GM23248 (cell line): ENCODE measurements around the gene KIF1A. TPM values are rescaled to one million over a fixed set of nuclear protein-coding genes. Genes with fewer than 3 reads are reported as not detected.

Source experiments
- DNase-seq: peaks from one replicate; pipeline ENCODE4 v3.0.0-alpha.2; 2015
- H2AFZ ChIP-seq: fragments of 200-600 bp; sonication (generic); 2 replicates; pipeline ENCODE4 v1.6.1; 2016; ENCODE audit warnings: antibody characterized with exemption
- H3F3A ChIP-seq: fragments of 200-600 bp; sonication (generic); 2 replicates; pipeline ENCODE4 v1.6.1; 2016; ENCODE audit warnings: mild to moderate bottlenecking, antibody characterized with exemption, mixed run types; ENCODE audit not compliant: insufficient read depth
- H3K27ac ChIP-seq: fragments of 200-600 bp; sonication (generic); 2 replicates; pipeline ENCODE4 v1.5.1; 2016; ENCODE audit warnings: mild to moderate bottlenecking
- H3K27me3 ChIP-seq: fragments of 200-600 bp; sonication (generic); replicated peaks from 2 replicates; pipeline ENCODE4 v1.6.1; 2016; ENCODE audit warnings: mild to moderate bottlenecking; ENCODE audit not compliant: insufficient read depth
- H3K36me3 ChIP-seq: fragments of 200-600 bp; sonication (generic); 2 replicates; pipeline ENCODE4 v1.6.1; 2016; ENCODE audit warnings: low read depth, mild to moderate bottlenecking
- H3K4me1 ChIP-seq: fragments of 200-600 bp; sonication (generic); 2 replicates; pipeline ENCODE4 v1.6.1; 2016; ENCODE audit warnings: mild to moderate bottlenecking; ENCODE audit not compliant: insufficient read depth
- H3K4me2 ChIP-seq: fragments of 200-600 bp; sonication (generic); one replicate; pipeline ENCODE4 v1.6.1; 2016; ENCODE audit warnings: mild to moderate bottlenecking; ENCODE audit not compliant: unreplicated experiment
- H3K4me3 ChIP-seq: fragments of 200-600 bp; sonication (generic); 2 replicates; pipeline ENCODE4 v1.5.1; 2016; ENCODE audit warnings: mild to moderate bottlenecking
- H3K79me2 ChIP-seq: fragments of 200-600 bp; sonication (generic); 2 replicates; pipeline ENCODE4 v1.6.1; 2016; ENCODE audit warnings: mild to moderate bottlenecking; ENCODE audit not compliant: insufficient read depth
- H3K9ac ChIP-seq: fragments of 200-600 bp; sonication (generic); 2 replicates; pipeline ENCODE4 v1.6.1; 2016; ENCODE audit warnings: mild to moderate bottlenecking
- H3K9me2 ChIP-seq: fragments of 200-600 bp; sonication (generic); 2 replicates; pipeline ENCODE4 v1.6.1; 2016; ENCODE audit warnings: mixed run types, mild to moderate bottlenecking, moderate library complexity; ENCODE audit not compliant: insufficient read depth
- H3K9me3 ChIP-seq: fragments of 200-600 bp; sonication (generic); one replicate; pipeline ENCODE4 v1.6.1; 2017; ENCODE audit warnings: low read depth
- H4K20me1 ChIP-seq: fragments of 200-600 bp; sonication (generic); 2 replicates; pipeline ENCODE4 v1.6.0; 2016; ENCODE audit not compliant: insufficient read depth
- EZH2 ChIP-seq: fragments of 200-600 bp; sonication (generic); IDR thresholded peaks from 2 replicates; pipeline ENCODE4 v1.6.1; 2018; ENCODE audit warnings: antibody characterized with exemption, mild to moderate bottlenecking; ENCODE audit not compliant: insufficient read depth, poor library complexity, severe bottlenecking
- EZH2phosphoT487 ChIP-seq: fragments of 200-600 bp; sonication (generic); IDR thresholded peaks from 2 replicates; pipeline ENCODE4 v1.6.1; 2018; ENCODE audit warnings: antibody characterized with exemption, moderate library complexity, mild to moderate bottlenecking, low read depth; ENCODE audit not compliant: insufficient read depth
- WGBS, 2 experiments: methylation state at CpG; one replicate each; pipeline ENCODE4 v1.1.6; 2015 to 2017; ENCODE audit warnings: low lambda C conversion rate in 2 of 2, low coverage in 1 of 2; ENCODE audit errors: missing lambda C conversion rate in 2 of 2; 5-methylcytosine and 5-hydroxymethylcytosine counted together
- in situ Hi-C: fragments of 300-500 bp; cut with MboI; formaldehyde crosslinking; loops from 2 replicates; pipeline ENCODE4 v1.15.0; 2020
- polyA plus RNA-seq: library from polyadenylated mRNA; unstranded; fragments of >200 nt; fragmentation: Nextera tagmentation; extraction: Ambion mirVana; gene quantifications from 2 replicates; pipeline ENCODE4 v1.2.1, GENCODE V29; 2016
- total RNA-seq: library from RNA; depleted of rRNA; stranded (reverse); fragments of >200 nt; shearing (Covaris generic); gene quantifications from 2 replicates; pipeline ENCODE4 v1.2.3, GENCODE V29; 2014

KIF1A gene
- total and polyA plus RNA-seq, 2 experiments from 2014 or later: under 0.01 to 0.05 TPM

GRCh38 chr2:240736281-240737250 lies 83.5 kb downstream of the KIF1A start:
- Histone ChIP-seq H2AFZ (no peak overlapping the region), H3K4me2 (no peak overlapping the region), H3K9me2 (no peaks in the 10 kb centered on the region), H3K27ac (no peak overlapping the region), H3K9me3 (no peaks in the 10 kb centered on the region), H3K79me2 (no peaks in the 10 kb centered on the region), H3K4me1 (no peaks in the 10 kb centered on the region), H3K9ac (no peak overlapping the region), H3K36me3 (no peaks in the 10 kb centered on the region), H3K27me3 (peaks cover 3% of the 10 kb centered on the region; the same call in 1 of the 2 replicates), H3F3A (no peaks in the 10 kb centered on the region), H3K4me3 (no peak overlapping the region), H4K20me1 (no peaks in the 10 kb centered on the region)
- in situ Hi-C loops: no loop called here
- no peak for TF ChIP-seq EZH2
- TF ChIP-seq EZH2phosphoT487: no peak
- no peak for DNase-seq
- WGBS, 2 experiments: 71 to 75% methylated on average over 29 to 35 of the region's 35 CpGs

GRCh38 chr2:240735476-240735875 lies 84.5 kb downstream of the KIF1A start:
- Histone ChIP-seq H3F3A (no peaks in the 10 kb centered on the region), H3K4me1 (no peaks in the 10 kb centered on the region), H3K27ac (no peak overlapping the region), H3K36me3 (no peaks in the 10 kb centered on the region), H3K4me2 (no peak overlapping the region), H4K20me1 (no peaks in the 10 kb centered on the region), H3K79me2 (no peaks in the 10 kb centered on the region), H3K9me3 (no peaks in the 10 kb centered on the region), H2AFZ (no peak overlapping the region), H3K9me2 (no peaks in the 10 kb centered on the region), H3K4me3 (no peak overlapping the region), H3K9ac (no peak overlapping the region), H3K27me3 (peaks cover 9% of the 10 kb centered on the region; the same call in 1 of the 2 replicates)
- TF ChIP-seq EZH2phosphoT487 (no peak), EZH2 (no peak)
- WGBS, 2 experiments: 61 to 62% methylated on average over 4 to 10 of the region's 10 CpGs
- no peak for DNase-seq
- in situ Hi-C loops: no loop called here

GRCh38 chr2:240734756-240735155 lies 85.3 kb downstream of the KIF1A start:
- no peaks in the 10 kb centered on the region for H3K4me1 ChIP-seq
- no peaks in the 10 kb centered on the region for H4K20me1 ChIP-seq
- no peak overlapping the region for H2AFZ ChIP-seq
- DNase-seq: no peak
- no peaks in the 10 kb centered on the region for H3K9me3 ChIP-seq
- peaks cover 11% of the 10 kb centered on the region; the same call in 1 of the 2 replicates for H3K27me3 ChIP-seq
- H3K36me3 ChIP-seq: no peaks in the 10 kb centered on the region
- in situ Hi-C loops: no loop called here
- H3K4me2 ChIP-seq: no peak overlapping the region
- H3K79me2 ChIP-seq: no peaks in the 10 kb centered on the region
- H3K9ac ChIP-seq: no peak overlapping the region
- 68 to 70% methylated on average over 17 of the region's 17 CpGs for WGBS, 2 experiments
- H3K27ac ChIP-seq: no peak overlapping the region
- H3K4me3 ChIP-seq: no peak overlapping the region
- H3K9me2 ChIP-seq: no peaks in the 10 kb centered on the region
- TF ChIP-seq EZH2 (no peak), EZH2phosphoT487 (no peak)
- H3F3A ChIP-seq: no peaks in the 10 kb centered on the region

GRCh38 chr2:240733803-240734495 lies 86.1 kb downstream of the KIF1A start:
- Histone ChIP-seq H3K4me1 (no peaks in the 10 kb centered on the region), H3K27me3 (peaks cover 10% of the 10 kb centered on the region; the same call in 1 of the 2 replicates), H3K9ac (no peak overlapping the region), H3K9me3 (no peaks in the 10 kb centered on the region), H3K36me3 (no peaks in the 10 kb centered on the region), H3K9me2 (no peaks in the 10 kb centered on the region), H3K4me2 (no peak overlapping the region), H4K20me1 (no peaks in the 10 kb centered on the region), H3K27ac (no peak overlapping the region), H3F3A (no peaks in the 10 kb centered on the region), H3K79me2 (no peaks in the 10 kb centered on the region), H2AFZ (no peak overlapping the region), H3K4me3 (no peak overlapping the region)
- in situ Hi-C loops: no loop called here
- TF ChIP-seq EZH2 (no peak), EZH2phosphoT487 (no peak)
- 55 to 62% methylated on average over 18 to 24 of the region's 24 CpGs for WGBS, 2 experiments
- DNase-seq: no peak
